Measurements from ENCODE around the gene KSR2. TPM values are rescaled to one million over a fixed set of nuclear protein-coding genes. Genes with fewer than 3 reads are reported as not detected.

KSR2 gene
- total RNA-seq, 2 donors from 2014 or later = 1.1 to 2.0 TPM

GRCh38 chr12:117674313-117674712, 294.5 kb downstream of the KSR2 start:
- Histone ChIP-seq H3K27me3 (ENCODE audit: control insufficient read depth, insufficient read depth, low read length, poor library complexity, severe bottlenecking) (no peaks in the 10 kb centered on the region), H3K9ac (ENCODE audit: extremely low read depth, low read length, poor library complexity, severe bottlenecking) (no peak overlapping the region), H3K9me3 (ENCODE audit: control insufficient read depth, low read length) (no peaks in the 10 kb centered on the region), H3K4me1 (ENCODE audit: control insufficient read depth, insufficient read depth, low read length) (no peaks in the 10 kb centered on the region), H3K36me3 (ENCODE audit: control insufficient read depth, insufficient read depth, low read length) (no peaks in the 10 kb centered on the region), H3K4me3 (ENCODE audit: low read length) (no peak overlapping the region), H3K27ac (ENCODE audit: low read depth, low read length) (no peak overlapping the region)
- TF ChIP-seq, protein P1, sequence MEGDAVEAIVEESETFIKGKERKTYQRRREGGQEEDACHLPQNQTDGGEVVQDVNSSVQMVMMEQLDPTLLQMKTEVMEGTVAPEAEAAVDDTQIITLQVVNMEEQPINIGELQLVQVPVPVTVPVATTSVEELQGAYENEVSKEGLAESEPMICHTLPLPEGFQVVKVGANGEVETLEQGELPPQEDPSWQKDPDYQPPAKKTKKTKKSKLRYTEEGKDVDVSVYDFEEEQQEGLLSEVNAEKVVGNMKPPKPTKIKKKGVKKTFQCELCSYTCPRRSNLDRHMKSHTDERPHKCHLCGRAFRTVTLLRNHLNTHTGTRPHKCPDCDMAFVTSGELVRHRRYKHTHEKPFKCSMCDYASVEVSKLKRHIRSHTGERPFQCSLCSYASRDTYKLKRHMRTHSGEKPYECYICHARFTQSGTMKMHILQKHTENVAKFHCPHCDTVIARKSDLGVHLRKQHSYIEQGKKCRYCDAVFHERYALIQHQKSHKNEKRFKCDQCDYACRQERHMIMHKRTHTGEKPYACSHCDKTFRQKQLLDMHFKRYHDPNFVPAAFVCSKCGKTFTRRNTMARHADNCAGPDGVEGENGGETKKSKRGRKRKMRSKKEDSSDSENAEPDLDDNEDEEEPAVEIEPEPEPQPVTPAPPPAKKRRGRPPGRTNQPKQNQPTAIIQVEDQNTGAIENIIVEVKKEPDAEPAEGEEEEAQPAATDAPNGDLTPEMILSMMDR (conservative IDR thresholded peaks at IDR 0.05) = no peak
- DNase-seq = no peak
- Mint-ChIP-seq H3K4me3 (no peak overlapping the region), H3K9me3 (no peaks in the 10 kb centered on the region), H3K36me3 (ENCODE audit: low read depth) (no peaks in the 10 kb centered on the region), H3K27ac (no peak overlapping the region), H3K27me3 (ENCODE audit: insufficient read depth) (peaks cover 17% of the 10 kb centered on the region), H3K4me1 (peaks cover 3% of the 10 kb centered on the region)
- WGBS, 2 experiments (ENCODE audit: insufficient coverage in 1 of 2, insufficient read length in 1 of 2) = 89 to 92% methylated on average over 3 of the region's 3 CpGs

DNA sequence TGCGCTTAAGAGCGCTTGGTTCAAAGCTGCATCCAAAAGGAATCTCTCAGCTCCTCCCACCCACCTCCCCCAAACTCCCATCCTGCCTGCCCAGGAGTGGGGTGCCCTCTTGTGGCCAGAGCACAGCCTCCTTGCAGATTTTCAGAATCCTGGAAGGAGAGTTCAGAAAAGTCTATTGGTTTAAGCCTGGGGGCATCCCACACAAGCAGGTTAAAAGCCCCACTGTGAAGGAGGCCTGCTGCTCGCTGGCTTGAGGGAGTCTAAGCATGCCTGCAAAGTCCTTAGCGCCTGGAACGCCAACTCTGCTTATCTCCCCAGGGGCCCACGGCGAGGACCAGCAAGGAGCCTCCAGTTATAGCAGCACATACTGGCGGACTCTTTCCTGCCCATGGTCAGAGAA, 297.1 kb downstream of the KSR2 start:
- H3K27me3 ChIP-seq (ENCODE audit: control insufficient read depth, insufficient read depth, low read length, poor library complexity, severe bottlenecking) = peaks cover 5% of the 10 kb centered on the region
- TF ChIP-seq, protein P1 (conservative IDR thresholded peaks at IDR 0.05) = peak; percentile 81
- H3K27ac Mint-ChIP-seq = no peak overlapping the region
- peaks cover 3% of the 10 kb centered on the region for H3K4me1 Mint-ChIP-seq
- no peaks in the 10 kb centered on the region for H3K36me3 ChIP-seq (ENCODE audit: control insufficient read depth, insufficient read depth, low read length)
- no peaks in the 10 kb centered on the region for H3K36me3 Mint-ChIP-seq (ENCODE audit: low read depth)
- H3K4me1 ChIP-seq (ENCODE audit: control insufficient read depth, insufficient read depth, low read length) = no peaks in the 10 kb centered on the region
- no peaks in the 10 kb centered on the region for H3K9me3 Mint-ChIP-seq
- peaks cover 32% of the 10 kb centered on the region for H3K27me3 Mint-ChIP-seq (ENCODE audit: insufficient read depth)
- no peaks in the 10 kb centered on the region for H3K9me3 ChIP-seq (ENCODE audit: control insufficient read depth, low read length)
- H3K4me3 ChIP-seq (ENCODE audit: low read length) = no peak overlapping the region
- 41 to 63% methylated on average over 4 to 8 of the region's 8 CpGs for WGBS, 2 experiments (ENCODE audit: insufficient coverage in 1 of 2, insufficient read length in 1 of 2)
- H3K4me3 Mint-ChIP-seq = no peak overlapping the region
- H3K27ac ChIP-seq (ENCODE audit: low read depth, low read length) = no peak overlapping the region
- peak; percentile 97 for DNase-seq
- H3K9ac ChIP-seq (ENCODE audit: extremely low read depth, low read length, poor library complexity, severe bottlenecking) = no peak overlapping the region

- H3K4me3 Mint-ChIP-seq = no peak overlapping the region
- Histone ChIP-seq H3K4me1 (ENCODE audit: control insufficient read depth, insufficient read depth, low read length) (no peaks in the 10 kb centered on the region), H3K27me3 (ENCODE audit: control insufficient read depth, insufficient read depth, low read length, poor library complexity, severe bottlenecking) (peaks cover 4% of the 10 kb centered on the region), H3K27ac (ENCODE audit: low read depth, low read length) (no peak overlapping the region), H3K9ac (ENCODE audit: extremely low read depth, low read length, poor library complexity, severe bottlenecking) (no peak overlapping the region), H3K36me3 (ENCODE audit: control insufficient read depth, insufficient read depth, low read length) (no peaks in the 10 kb centered on the region), H3K4me3 (ENCODE audit: low read length) (no peak overlapping the region), H3K9me3 (ENCODE audit: control insufficient read depth, low read length) (no peaks in the 10 kb centered on the region)
- peaks cover 4% of the 10 kb centered on the region for H3K4me1 Mint-ChIP-seq
- H3K9me3 Mint-ChIP-seq = no peaks in the 10 kb centered on the region
- DNase-seq = no peak
- WGBS, 2 experiments (ENCODE audit: insufficient coverage in 1 of 2, insufficient read length in 1 of 2) = 89 to 91% methylated on average over 3 to 5 of the region's 5 CpGs
- TF ChIP-seq, protein P1 (conservative IDR thresholded peaks at IDR 0.05) = no peak
- no peak overlapping the region for H3K27ac Mint-ChIP-seq
- H3K27me3 Mint-ChIP-seq (ENCODE audit: insufficient read depth) = peaks cover 22% of the 10 kb centered on the region
- no peaks in the 10 kb centered on the region for H3K36me3 Mint-ChIP-seq (ENCODE audit: low read depth)
These were observed 304.6 kb downstream of the KSR2 start for GRCh38 chr12:117664169-117664568.

Data from endodermal cell (in vitro differentiated cells).